A549 (cell line): ENCODE data around the gene GCNT3. TPM values are rescaled to one million over a fixed set of nuclear protein-coding genes. Genes with fewer than 3 reads are reported as not detected.

Source experiments
- ATAC-seq, 2 experiments: fragments of 200-7000 bp in 1 of 2; fragments of >200 bp in 1 of 2; cut with Nextera tagmentation in 1 of 2; cut with Tn5 transposase in 1 of 2; 3 replicates each; pipeline versions ENCODE4 v1.8.0 to v1.9.1; 2018 to 2020; ENCODE audit warnings: mild to moderate bottlenecking in 1 of 2, moderate library complexity in 1 of 2
- CTCF ChIA-PET: fragments of 300-600 bp; sonication (Branson Sonifier 250); formaldehyde crosslinking; extraction: SDS; loops from one replicate; lab custom pipeline; 2021; ENCODE audit warnings: antibody characterized with exemption, inconsistent platforms; lab: Yijun Ruan, JAX
- POLR2A ChIA-PET: fragments of 350-600 bp; formaldehyde crosslinking; extraction: SDS; loops from one replicate; lab custom pipeline; 2021; ENCODE audit warnings: antibody characterized with exemption, inconsistent platforms; lab: Yijun Ruan, JAX
- DNase-seq, 2 experiments: peaks; one replicate each; pipeline versions ENCODE4 v3.0.0 to v3.0.0-alpha.2; 2011 to 2016; ENCODE audit warnings: low read depth in 1 of 2, low spot score in 1 of 2
- FAIRE-seq: peaks from 2 replicates; lab custom pipeline; 2011; peaks lifted over from hg19 to GRCh38; lab: Jason Lieb, UNC
- H3K27ac ChIP-seq, 2 experiments: fragments of >200 bp; sonication (Bioruptor Twin); formaldehyde crosslinking; 3 replicates each; pipeline ENCODE4 v1.5.1; 2016 to 2017
- H3K4me1 ChIP-seq: fragments of >200 bp; sonication (Bioruptor Twin); formaldehyde crosslinking; 3 replicates; pipeline ENCODE4 v1.6.1; 2016
- H3K4me2 ChIP-seq: fragments of >200 bp; sonication (Bioruptor Twin); formaldehyde crosslinking; 3 replicates; pipeline ENCODE4 v1.6.1; 2016
- H3K4me3 ChIP-seq: fragments of >200 bp; sonication (Bioruptor Twin); formaldehyde crosslinking; 3 replicates; pipeline ENCODE4 v1.5.1; 2016
- H3K9me3 ChIP-seq: fragments of >200 bp; sonication (Bioruptor Twin); formaldehyde crosslinking; 3 replicates; pipeline ENCODE4 v1.6.1; 2016
- CBX2 ChIP-seq: fragments of 200-600 bp; sonication (generic); IDR thresholded peaks from 2 replicates; pipeline ENCODE4 v1.6.1; 2016; ENCODE audit warnings: low read depth, mild to moderate bottlenecking, borderline replicate concordance
- CBX8 ChIP-seq: fragments of 200-600 bp; sonication (generic); IDR thresholded peaks from 2 replicates; pipeline ENCODE4 v1.6.1; 2016
- CEBPB ChIP-seq, 2 experiments: fragments of >200 bp in 1 of 2; sonication (Bioruptor Twin) in 1 of 2; formaldehyde crosslinking in 1 of 2; IDR thresholded peaks; 2 replicates each; pipeline ENCODE4 v1.6.1; 2012 to 2016
- CHD2 ChIP-seq: fragments of 150-350 bp; IDR thresholded peaks from 2 replicates; pipeline ENCODE4 v1.6.1; 2014; ENCODE audit warnings: low read length; ENCODE audit not compliant: partially characterized antibody
- CHD4 ChIP-seq: fragments of 200-600 bp; sonication (generic); IDR thresholded peaks from 2 replicates; pipeline ENCODE4 v1.6.1; 2016; ENCODE audit warnings: antibody characterized with exemption, mild to moderate bottlenecking, borderline replicate concordance
- CTCF ChIP-seq: fragments of >200 bp; sonication (Bioruptor Twin); formaldehyde crosslinking; IDR thresholded peaks from 3 replicates; pipeline ENCODE4 v1.5.1; 2016
- EHF ChIP-seq: fragments of 250-450 bp; sonication (Bioruptor Pico); IDR thresholded peaks from 2 replicates; pipeline ENCODE4 v1.5.0; 2020; ENCODE audit warnings: mild to moderate bottlenecking
- EHMT2 ChIP-seq: fragments of 200-600 bp; sonication (generic); IDR thresholded peaks from 2 replicates; pipeline ENCODE4 v1.6.1; 2016; ENCODE audit warnings: antibody characterized with exemption, low read depth, mild to moderate bottlenecking, moderate library complexity
- EP300 ChIP-seq, 2 experiments: fragments of >200 bp; sonication (Bioruptor Twin); formaldehyde crosslinking; IDR thresholded peaks; 2 replicates in 1 of 2; 3 replicates in 1 of 2; pipeline ENCODE4 v1.6.1; 2016 to 2017
- FOSB ChIP-seq: fragments of 250-450 bp; sonication (Bioruptor Pico); IDR thresholded peaks from 2 replicates; pipeline ENCODE4 v1.5.0; 2020; ENCODE audit warnings: mild to moderate bottlenecking, moderate library complexity
- FOSL2 ChIP-seq, 2 experiments: fragments of 450-650 bp in 1 of 2; fragments of >200 bp in 1 of 2; sonication (Bioruptor Twin) in 1 of 2; formaldehyde crosslinking; IDR thresholded peaks; 2 replicates each; pipeline versions ENCODE4 v1.5.0 to v1.6.1; 2016 to 2020; ENCODE audit warnings: mild to moderate bottlenecking in 1 of 2, moderate library complexity in 1 of 2
- FOXS1 ChIP-seq: fragments of 250-450 bp; sonication (Bioruptor Pico); IDR thresholded peaks from 2 replicates; pipeline ENCODE4 v1.5.0; 2020; ENCODE audit warnings: mild to moderate bottlenecking, moderate library complexity
- GATA3 ChIP-seq: IDR thresholded peaks from 2 replicates; pipeline ENCODE4 v1.6.1; 2012; ENCODE audit warnings: borderline replicate concordance
- HOXA7 ChIP-seq: fragments of 250-450 bp; sonication (Bioruptor Pico); IDR thresholded peaks from 2 replicates; pipeline ENCODE4 v1.5.0; 2020; ENCODE audit warnings: mild to moderate bottlenecking, moderate library complexity
- HOXB5 ChIP-seq: fragments of 250-450 bp; sonication (Bioruptor Pico); IDR thresholded peaks from 2 replicates; pipeline ENCODE4 v1.5.0; 2020; ENCODE audit warnings: mild to moderate bottlenecking, moderate library complexity
- JUNB ChIP-seq: fragments of >200 bp; sonication (Bioruptor Twin); formaldehyde crosslinking; IDR thresholded peaks from 2 replicates; pipeline ENCODE4 v1.6.1; 2016
- MAZ ChIP-seq: fragments of 150-350 bp; IDR thresholded peaks from 2 replicates; pipeline ENCODE4 v1.6.1; 2014; ENCODE audit warnings: antibody characterized with exemption, low read depth, low read length, borderline replicate concordance
- NFE2L2 ChIP-seq: fragments of 150-350 bp; conservative IDR thresholded peaks from 2 replicates; pipeline ENCODE4 v1.6.1; 2014; ENCODE audit warnings: low read length
- POLR2A ChIP-seq: IDR thresholded peaks from 2 replicates; pipeline ENCODE4 v1.6.1; 2012; ENCODE audit warnings: mild to moderate bottlenecking, low read length
- RAD21 ChIP-seq, 2 experiments: fragments of >200 bp in 1 of 2; sonication (Bioruptor Twin) in 1 of 2; formaldehyde crosslinking in 1 of 2; IDR thresholded peaks in 1 of 2; conservative IDR thresholded peaks in 1 of 2; 2 replicates in 1 of 2; 3 replicates in 1 of 2; pipeline ENCODE4 v1.6.1; 2012 to 2018; ENCODE audit warnings: inconsistent platforms in 1 of 2
- RCOR1 ChIP-seq: fragments of 150-350 bp; IDR thresholded peaks from 2 replicates; pipeline ENCODE4 v1.6.1; 2014; ENCODE audit warnings: antibody characterized with exemption, low read length, low read depth
- RFX5 ChIP-seq: fragments of 450-650 bp; IDR thresholded peaks from 2 replicates; pipeline ENCODE4 v1.7.1; 2014; ENCODE audit warnings: antibody characterized with exemption, mild to moderate bottlenecking, moderate library complexity
- RNF2 ChIP-seq: fragments of 200-600 bp; sonication (generic); IDR thresholded peaks from 2 replicates; pipeline ENCODE4 v1.6.1; 2016; ENCODE audit warnings: low read depth, mild to moderate bottlenecking, antibody characterized with exemption, moderate library complexity, borderline replicate concordance
- SMC3 ChIP-seq: fragments of >200 bp; sonication (Bioruptor Twin); formaldehyde crosslinking; IDR thresholded peaks from 3 replicates; pipeline ENCODE4 v1.6.1; 2018; ENCODE audit warnings: inconsistent platforms
- ZFP36 ChIP-seq: fragments of 450-650 bp; IDR thresholded peaks from 2 replicates; pipeline ENCODE4 v1.6.1; 2014; ENCODE audit warnings: borderline replicate concordance; ENCODE audit not compliant: partially characterized antibody
- ZSCAN20 ChIP-seq: fragments of 250-450 bp; sonication (Bioruptor Pico); IDR thresholded peaks from 2 replicates; pipeline ENCODE4 v1.8.0; 2022; ENCODE audit warnings: mild to moderate bottlenecking, moderate library complexity
- WGBS: methylation state at CpG from one replicate; pipeline ENCODE4 v1.1.6; 2017; ENCODE audit errors: missing lambda C conversion rate; 5-methylcytosine and 5-hydroxymethylcytosine counted together
- polyA plus RNA-seq, 4 experiments: library from polyadenylated mRNA; depleted of rRNA in 3 of 4; stranded (reverse); fragments of >200 nt; fragmentation: RNase III in 1 of 4; extraction: RNeasy Plus Mini Kit Qiagen cat#74134 plus additional on column Dnase treatment in 1 of 4; gene quantifications; 2 replicates in 3 of 4; 3 replicates in 1 of 4; pipeline ENCODE4 v1.2.3, GENCODE V29; 2011 to 2017
- TF ChIP-seq, protein P1 (sequence below): fragments of 250-450 bp; sonication (Bioruptor Pico); IDR thresholded peaks from 2 replicates; pipeline ENCODE4 v1.5.0; 2020; ENCODE audit warnings: low read depth, mild to moderate bottlenecking, moderate library complexity
- TF ChIP-seq, protein P2 (sequence below): fragments of >200 bp; sonication (Bioruptor Twin); formaldehyde crosslinking; IDR thresholded peaks from 3 replicates; pipeline ENCODE4 v1.6.1; 2016

The GCNT3 gene
- polyA plus RNA-seq, 2 of the 4 experiments (the other 2 are of a cell fraction): 69.2 to 134 TPM

- ChIA-PET CTCF (interaction anchor here (0.7 to 8.3 kb wide), 2 partner anchors 40 to 87 kb away, joined by 5 to 154 read pairs; no protein-coding TSS in a partner anchor), POLR2A (interaction anchor here (1.2 kb wide), 1 partner anchor 86 kb away, joined by 3 read pairs; no protein-coding TSS in a partner anchor)
- H3K27ac ChIP-seq: no peak overlapping the region
- TF ChIP-seq CBX2 (no peak), CHD4 (no peak), POLR2A (no peak), RCOR1 (no peak), CHD2 (no peak), RAD21 (conservative IDR thresholded peaks at IDR 0.05 in 1 of 2, IDR thresholded peaks at IDR 0.05 in 1 of 2) (no peak), RNF2 (no peak), JUNB (no peak), FOSB (CRISPR knock-in tag) (no peak)
- TF ChIP-seq, protein P1, sequence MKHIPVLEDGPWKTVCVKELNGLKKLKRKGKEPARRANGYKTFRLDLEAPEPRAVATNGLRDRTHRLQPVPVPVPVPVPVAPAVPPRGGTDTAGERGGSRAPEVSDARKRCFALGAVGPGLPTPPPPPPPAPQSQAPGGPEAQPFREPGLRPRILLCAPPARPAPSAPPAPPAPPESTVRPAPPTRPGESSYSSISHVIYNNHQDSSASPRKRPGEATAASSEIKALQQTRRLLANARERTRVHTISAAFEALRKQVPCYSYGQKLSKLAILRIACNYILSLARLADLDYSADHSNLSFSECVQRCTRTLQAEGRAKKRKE (CRISPR knock-in tag): no peak
- DNase-seq (no peak), FAIRE-seq (no peak), ATAC-seq (no peak)
- H3K9me3 ChIP-seq: no peaks in the 10 kb centered on the region
- 89% methylated on average over 4 of the region's 4 CpGs for WGBS
- H3K4me1 ChIP-seq: peaks cover 56% of the 10 kb centered on the region
- H3K4me3 ChIP-seq: no peak overlapping the region
- no peak overlapping the region for H3K4me2 ChIP-seq
Measured at GRCh38 chr15:59618406-59618805, 6.8 kb downstream of the GCNT3 start.

- no peak overlapping the region for H3K4me3 ChIP-seq
- ChIA-PET POLR2A (interaction anchor here (0.6 to 0.7 kb wide), 2 partner anchors 8 to 27 kb away, joined by 3 read pairs; no protein-coding TSS in a partner anchor), CTCF (interaction anchor here (0.6 to 8.3 kb wide), 19 partner anchors 8 to 1798 kb away, joined by 3 to 129 read pairs (median 6); partner anchors contain the start of gene GCNT3)
- DNase-seq (peak; percentile 86 to 96), ATAC-seq (peak; percentile 92 to 96), FAIRE-seq (peak; percentile 99)
- peak overlapping the region; percentile 29 for H3K4me2 ChIP-seq
- 0 out of 2 replicates have a peak, but pooled peaks have one; percentile 32 for TF ChIP-seq RCOR1
- no peak for TF ChIP-seq FOSL2 (IDR thresholded peaks at IDR 0.05)
- peak; percentile 67 for TF ChIP-seq FOSL2 (CRISPR knock-in tag; IDR thresholded peaks at IDR 0.05)
- no peak for TF ChIP-seq EP300 (IDR thresholded peaks at IDR 0.05)
- no peak for TF ChIP-seq HOXA7 (CRISPR knock-in tag)
- TF ChIP-seq, protein P2, sequence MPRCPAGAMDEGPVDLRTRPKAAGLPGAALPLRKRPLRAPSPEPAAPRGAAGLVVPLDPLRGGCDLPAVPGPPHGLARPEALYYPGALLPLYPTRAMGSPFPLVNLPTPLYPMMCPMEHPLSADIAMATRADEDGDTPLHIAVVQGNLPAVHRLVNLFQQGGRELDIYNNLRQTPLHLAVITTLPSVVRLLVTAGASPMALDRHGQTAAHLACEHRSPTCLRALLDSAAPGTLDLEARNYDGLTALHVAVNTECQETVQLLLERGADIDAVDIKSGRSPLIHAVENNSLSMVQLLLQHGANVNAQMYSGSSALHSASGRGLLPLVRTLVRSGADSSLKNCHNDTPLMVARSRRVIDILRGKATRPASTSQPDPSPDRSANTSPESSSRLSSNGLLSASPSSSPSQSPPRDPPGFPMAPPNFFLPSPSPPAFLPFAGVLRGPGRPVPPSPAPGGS: no peak
- peak; percentile 85 to 91 for TF ChIP-seq RAD21 (conservative IDR thresholded peaks at IDR 0.05 in 1 of 2, IDR thresholded peaks at IDR 0.05 in 1 of 2)
- no peak for TF ChIP-seq RFX5
- no peak for TF ChIP-seq CEBPB (IDR thresholded peaks at IDR 0.05)
- TF ChIP-seq ZSCAN20 (CRISPR knock-in tag): no peak
- TF ChIP-seq HOXB5 (CRISPR knock-in tag): 0 out of 2 replicates have a peak, but pooled peaks have one; percentile 50
- TF ChIP-seq FOXS1 (CRISPR knock-in tag): no peak
- TF ChIP-seq GATA3: no peak
- no peak for TF ChIP-seq MAZ
- peak; percentile 74 for TF ChIP-seq CTCF
- TF ChIP-seq ZFP36: no peak
- TF ChIP-seq NFE2L2: no peak
- no peak for TF ChIP-seq CBX8
- TF ChIP-seq SMC3: peak; percentile 91
- TF ChIP-seq JUNB: no peak
- no peak for TF ChIP-seq EHMT2
- TF ChIP-seq EHF (CRISPR knock-in tag): no peak
- no peak for TF ChIP-seq CBX2
- H3K4me1 ChIP-seq: peaks cover 21% of the 10 kb centered on the region
- 24% methylated on average over 6 of the region's 6 CpGs for WGBS
- no peaks in the 10 kb centered on the region for H3K9me3 ChIP-seq
- H3K27ac ChIP-seq: no peak overlapping the region; a peak in 2 of 6 replicates
Measured at GRCh38 chr15:59622289-59622688, 10.7 kb downstream of the GCNT3 start.
